T-helper 1 cell (primary cell): ENCODE results near the gene SEZ6.
A peak's percentile ranks its signal among the peaks of the same experiment; 100 is the strongest.

Experiments
- DNase-seq, 5 donors: peaks; one replicate each; pipeline ENCODE4 v3.0.0-alpha.2; 2012 to 2020

The SEZ6 gene

GRCh38 chr17:29002811-29003210, 3.0 kb downstream of the SEZ6 start:
- no peak for DNase-seq

DNA sequence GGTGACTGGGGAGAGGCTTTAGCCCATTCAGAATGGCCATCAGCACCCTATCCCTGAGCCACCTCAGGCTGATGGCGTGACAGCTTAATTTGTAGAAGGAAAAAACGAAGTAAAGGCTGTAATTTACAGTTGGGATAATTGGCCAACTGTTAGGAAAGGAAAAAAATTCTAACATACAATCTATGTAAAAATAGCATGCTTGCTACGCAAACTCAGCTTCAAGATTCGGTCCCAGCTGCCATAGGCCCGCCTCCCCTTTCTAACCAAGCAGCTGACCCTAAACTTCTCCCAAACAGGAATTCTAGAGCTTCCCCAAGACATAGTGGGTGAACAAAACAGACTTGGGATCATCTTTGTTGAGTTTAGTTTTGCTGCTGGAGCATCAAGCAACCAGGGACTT, 4.9 kb downstream of the SEZ6 start:
- DNase-seq = no peak

- DNase-seq = no peak
These were observed 6.6 kb downstream of the SEZ6 start for GRCh38 chr17:28999206-28999605.

GRCh38 chr17:28997806-28998205, 8.0 kb downstream of the SEZ6 start:
- no peak for DNase-seq

DNA sequence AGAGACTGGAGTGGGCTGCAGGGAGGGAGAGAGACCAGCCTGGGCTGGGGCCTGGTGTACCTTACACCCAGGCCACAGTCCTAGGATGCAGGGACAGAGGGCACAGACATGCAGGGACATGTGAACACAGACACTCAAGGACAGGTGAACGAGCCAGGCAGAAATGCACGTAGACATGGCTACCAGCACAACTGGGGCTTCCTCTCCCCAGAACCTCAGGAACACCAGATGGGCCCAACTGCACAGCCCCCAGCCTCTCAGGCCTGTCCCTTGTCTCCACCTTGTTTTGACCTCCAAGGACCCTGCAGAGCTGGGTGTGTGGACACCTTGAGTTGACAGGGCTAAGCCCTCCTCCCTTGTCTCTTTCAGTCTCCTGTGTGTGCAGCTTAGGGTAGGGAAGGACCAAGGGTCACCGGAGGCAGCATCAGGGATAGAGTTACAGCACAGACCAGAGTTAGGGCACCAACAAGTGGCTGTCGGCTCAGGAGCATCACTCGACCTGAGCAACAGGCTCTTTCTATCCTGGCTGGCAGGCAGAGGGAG, 9.2 kb downstream of the SEZ6 start:
- no peak for DNase-seq

- no peak for DNase-seq
These were observed 12.0 kb downstream of the SEZ6 start for GRCh38 chr17:28993645-28994426.

GRCh38 chr17:28992625-28993600, 12.9 kb downstream of the SEZ6 start:
- DNase-seq = no peak

DNA sequence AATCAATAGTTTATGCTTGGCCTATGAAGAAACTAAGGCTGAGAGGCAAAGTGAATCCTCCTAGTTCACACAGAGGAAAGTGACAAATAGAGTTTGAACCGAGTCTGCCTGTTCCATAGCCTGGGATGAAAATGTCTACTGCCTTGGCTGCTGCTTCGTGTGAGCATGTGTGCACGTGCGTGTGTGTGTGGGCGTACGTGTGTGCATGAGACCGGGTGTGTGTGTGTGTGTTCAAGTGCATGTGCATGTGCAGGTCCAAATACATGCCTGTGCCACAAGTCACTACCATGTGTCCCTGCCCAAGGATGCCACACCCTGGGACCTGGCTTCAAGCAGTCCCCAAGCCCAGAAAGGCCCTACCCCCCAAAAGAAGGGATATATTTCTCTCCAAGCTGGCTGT, 13.6 kb downstream of the SEZ6 start:
- no peak for DNase-seq

DNA sequence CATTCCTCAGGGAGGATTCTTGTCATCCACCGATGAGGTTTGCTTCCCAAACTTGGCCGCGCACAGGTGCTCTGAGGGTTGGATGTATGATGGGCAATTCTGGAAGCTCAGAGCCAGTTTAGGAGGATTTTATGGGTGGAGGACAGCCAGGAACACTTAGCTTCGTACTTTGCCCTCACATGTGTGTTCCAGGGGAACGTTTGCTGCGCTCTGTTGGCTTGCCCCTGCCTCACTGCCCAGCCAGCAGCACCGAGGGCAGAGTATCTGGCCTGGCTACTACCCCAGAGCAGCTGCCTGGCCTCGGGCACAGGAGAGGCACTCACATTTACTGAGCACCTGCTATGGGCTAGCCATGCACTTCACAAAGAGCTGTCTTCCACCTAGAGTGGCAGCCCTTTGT, 14.1 kb downstream of the SEZ6 start:
- no peak for DNase-seq

DNA sequence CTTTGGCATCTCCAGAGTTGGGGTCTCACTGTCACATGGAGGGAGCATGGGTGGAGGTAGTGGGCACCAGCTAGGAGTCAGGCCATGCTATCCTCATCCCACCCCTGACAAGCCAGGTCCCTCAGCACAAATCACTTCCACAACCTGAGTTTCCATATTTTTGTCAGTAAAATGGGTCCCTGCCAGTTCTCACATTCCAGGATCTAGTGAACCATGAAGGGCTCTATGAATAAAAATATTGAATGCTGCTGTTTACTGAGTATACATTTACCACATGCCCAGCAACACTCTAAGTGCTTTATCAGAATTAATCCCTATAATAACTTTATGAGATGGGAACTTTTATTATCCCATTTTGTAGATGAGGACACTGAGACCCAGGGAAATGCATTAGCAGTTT, 16.8 kb downstream of the SEZ6 start:
- no peak for DNase-seq

DNA sequence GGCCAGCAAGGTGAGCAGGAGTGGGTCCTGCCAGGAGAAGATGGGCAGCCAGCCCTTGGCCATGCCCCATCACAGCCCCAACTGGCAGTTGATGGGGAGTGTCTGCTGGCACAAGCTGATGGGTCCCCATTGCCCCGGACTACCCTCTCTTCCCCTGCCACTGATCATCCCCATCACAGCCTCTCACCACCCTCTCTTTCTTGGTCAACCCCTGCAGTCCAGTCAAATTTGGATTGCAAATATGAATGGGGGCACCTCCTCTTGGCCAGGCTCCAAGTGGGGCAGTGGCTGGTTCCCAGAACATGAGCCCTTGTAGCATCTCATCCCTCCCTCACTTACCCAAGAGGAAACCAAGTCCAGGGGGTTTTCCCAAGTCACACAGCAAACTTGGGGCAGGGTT, 17.4 kb downstream of the SEZ6 start:
- no peak for DNase-seq

- DNase-seq = no peak
These were observed 18.8 kb downstream of the SEZ6 start for GRCh38 chr17:28986714-28987655.

- no peak for DNase-seq
These were observed 19.7 kb downstream of the SEZ6 start for GRCh38 chr17:28985950-28986713.

- DNase-seq = no peak
These were observed 22.3 kb downstream of the SEZ6 start for GRCh38 chr17:28983286-28984230.

DNA sequence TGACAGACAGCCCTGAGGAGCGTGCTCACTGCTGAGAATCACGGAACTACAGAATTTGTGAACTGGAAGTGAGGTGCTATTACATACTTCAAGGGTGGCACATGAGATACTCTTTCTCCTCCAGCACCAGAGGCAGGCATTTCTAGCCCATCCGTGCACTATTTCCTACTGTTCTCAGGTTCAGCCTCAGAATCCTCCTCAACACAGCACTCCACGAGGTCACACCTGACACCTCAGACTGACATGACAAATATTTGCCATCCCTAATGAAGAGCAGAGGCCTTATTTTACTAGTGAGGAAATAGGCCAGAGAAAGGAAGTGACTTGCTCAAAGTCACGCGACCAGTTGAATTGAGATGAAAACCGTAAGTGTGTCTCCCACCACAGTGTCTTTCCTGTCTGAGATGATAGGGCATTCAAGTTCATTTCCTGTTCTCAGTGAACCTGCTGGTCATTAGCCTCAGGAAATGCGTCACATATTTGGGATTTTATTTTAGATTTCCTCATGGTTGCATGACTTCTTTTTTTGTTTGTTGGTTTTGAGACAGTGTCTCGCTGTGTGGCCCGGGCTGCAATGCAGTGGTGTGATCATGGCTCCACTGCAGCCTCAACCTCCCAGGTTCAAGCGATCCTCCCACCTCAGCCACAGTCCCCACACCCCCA, 23.6 kb downstream of the SEZ6 start:
- DNase-seq = peak in 4 of 5 donors; percentile 36 to 89 (median 50)

GRCh38 chr17:28978356-28978964, 27.4 kb downstream of the SEZ6 start:
- DNase-seq = no peak

- DNase-seq = no peak
These were observed 28.0 kb downstream of the SEZ6 start for GRCh38 chr17:28977659-28978355.

GRCh38 chr17:28975646-28976045, 30.2 kb downstream of the SEZ6 start:
- DNase-seq = no peak

DNA sequence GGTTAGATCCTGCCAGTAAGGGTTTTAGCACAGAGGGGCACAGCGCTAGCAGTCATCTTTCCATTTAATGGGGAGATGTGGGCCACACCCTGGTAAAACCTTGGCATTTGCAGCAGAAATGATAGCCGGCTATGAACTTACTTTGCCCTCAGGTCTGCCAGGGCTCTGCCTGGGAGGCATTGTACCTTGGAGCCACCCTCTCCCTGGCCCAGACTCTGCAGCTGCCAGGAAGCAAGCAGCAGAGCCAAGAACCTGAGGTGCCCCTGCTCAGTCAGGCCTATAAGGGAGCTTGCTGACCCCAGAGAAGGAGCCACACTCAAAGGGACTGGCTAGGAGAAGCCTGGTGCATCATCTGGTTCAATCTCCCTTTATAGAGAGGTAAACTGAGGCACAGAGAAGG, 30.8 kb downstream of the SEZ6 start:
- DNase-seq = no peak
